Adipocyte (in vitro differentiated cells): ENCODE data around the gene SLIRP.
"Not testable (repeated sequence)": the region's sequence is repeated elsewhere in the genome, so short reads cannot be mapped to it uniquely, and the experiment has no call there.

ENCODE experiments used
- DNase-seq: peaks from one replicate; pipeline ENCODE4 v3.0.0-alpha.2; 2015; ENCODE audit warnings: low read depth
- H3K27me3 ChIP-seq: replicated peaks from 2 replicates; pipeline ENCODE4 v1.7.0; 2013; ENCODE audit warnings: mild to moderate bottlenecking, low read length, moderate library complexity; ENCODE audit not compliant: control insufficient read depth, insufficient read depth
- H3K36me3 ChIP-seq: 2 replicates; pipeline ENCODE4 v1.7.0; 2013; ENCODE audit warnings: low read length, mild to moderate bottlenecking, moderate library complexity; ENCODE audit not compliant: control insufficient read depth, insufficient read depth, severe bottlenecking
- H3K4me1 ChIP-seq: 2 replicates; pipeline ENCODE4 v1.7.0; 2013; ENCODE audit warnings: mild to moderate bottlenecking, low read length, moderate library complexity; ENCODE audit not compliant: control insufficient read depth, insufficient read depth
- H3K4me3 ChIP-seq: 2 replicates; pipeline ENCODE4 v1.7.0; 2013; ENCODE audit warnings: mild to moderate bottlenecking, low read length, moderate library complexity
- H3K9ac ChIP-seq: 2 replicates; pipeline ENCODE4 v1.7.0; 2013; ENCODE audit warnings: mild to moderate bottlenecking, low read length, moderate library complexity
- H3K9me3 ChIP-seq: 2 replicates; pipeline ENCODE4 v1.7.0; 2013; ENCODE audit warnings: mild to moderate bottlenecking, low read length, moderate library complexity; ENCODE audit not compliant: control insufficient read depth

Gene SLIRP

GRCh38 chr14:77746064-77746702, 38.3 kb downstream of the SLIRP start:
- Histone ChIP-seq H3K9ac (no peak overlapping the region), H3K9me3 (no peaks in the 10 kb centered on the region), H3K4me1 (peaks cover 7% of the 10 kb centered on the region), H3K27me3 (no peaks in the 10 kb centered on the region), H3K4me3 (no peak overlapping the region), H3K36me3 (peaks cover 53% of the 10 kb centered on the region)
- no peak for DNase-seq

DNA sequence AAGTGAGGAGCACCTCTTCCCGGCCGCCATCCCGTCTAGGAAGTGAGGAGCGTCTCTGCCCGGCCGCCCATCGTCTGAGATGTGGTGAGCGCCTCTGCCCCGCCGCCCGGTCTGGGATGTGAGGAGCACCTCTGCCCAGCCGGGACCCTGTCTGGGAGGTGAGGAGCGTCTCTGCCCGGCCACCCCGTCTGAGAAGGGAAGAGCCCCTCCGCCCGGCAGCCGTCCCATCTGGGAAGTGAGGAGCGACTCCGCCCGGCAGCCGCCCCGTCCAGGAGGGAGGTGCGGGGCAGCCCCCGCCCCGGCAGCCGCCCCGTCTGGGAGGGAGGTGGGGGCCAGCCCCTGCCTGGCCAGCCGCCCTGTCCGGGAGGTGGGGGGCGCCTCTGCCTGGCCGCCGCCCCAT, 39.5 kb downstream of the SLIRP start:
- not testable (repeated sequence) for H3K4me1 ChIP-seq, H3K4me3 ChIP-seq, H3K9me3 ChIP-seq, H3K9ac ChIP-seq, DNase-seq, H3K27me3 ChIP-seq
- peaks cover 58% of the 10 kb centered on the region for H3K36me3 ChIP-seq

GRCh38 chr14:77752266-77752665, 44.4 kb downstream of the SLIRP start:
- Histone ChIP-seq H3K9me3 (no peaks in the 10 kb centered on the region), H3K9ac (no peak overlapping the region), H3K36me3 (peaks cover 64% of the 10 kb centered on the region), H3K4me1 (no peaks in the 10 kb centered on the region), H3K27me3 (no peaks in the 10 kb centered on the region), H3K4me3 (no peak overlapping the region)
- DNase-seq = no peak

DNA sequence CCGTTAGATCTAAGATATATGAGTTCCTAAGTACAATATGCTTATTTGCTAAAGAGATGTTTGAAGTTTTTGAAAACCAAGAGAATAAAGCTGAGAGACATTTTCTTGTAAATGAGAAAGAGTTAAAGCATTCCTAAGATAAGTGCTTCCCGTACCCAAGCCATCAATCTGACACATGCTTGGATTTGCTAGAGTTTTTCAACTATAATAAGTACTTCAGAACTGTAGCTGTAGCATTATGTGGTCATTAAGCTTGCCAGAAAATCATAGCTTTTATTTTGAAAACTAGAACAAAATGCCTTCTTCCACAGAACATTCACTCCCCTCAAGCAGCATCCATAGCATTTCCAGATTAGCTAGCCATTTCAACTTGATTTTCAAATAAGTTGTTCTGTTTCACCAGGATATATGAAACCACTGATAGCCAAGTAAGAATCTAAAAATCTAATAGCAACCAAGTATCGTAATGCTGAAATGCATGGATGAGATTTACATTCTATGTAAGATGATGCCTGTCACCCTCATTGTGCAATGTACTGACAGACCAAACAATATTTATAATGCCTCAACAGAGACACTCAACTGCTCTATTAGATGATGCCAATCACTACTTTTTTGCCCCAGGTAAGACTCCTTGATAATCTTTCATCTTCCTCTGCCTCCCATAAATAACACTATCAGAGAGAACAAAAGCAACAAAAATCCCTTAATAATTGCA, 45.1 kb downstream of the SLIRP start:
- DNase-seq = no peak

GRCh38 chr14:77760381-77761204, 52.7 kb downstream of the SLIRP start, which contains the start of gene SNW1:
Gene SNW1, minus strand, starts transcription at chr14:77761156. Its CDS starts 29 bp downstream, at chr14:77761127.
- peak; percentile 82 for DNase-seq
- Histone ChIP-seq H3K36me3 (no peaks in the 10 kb centered on the region), H3K4me1 (peaks cover 15% of the 10 kb centered on the region), H3K27me3 (no peaks in the 10 kb centered on the region), H3K9me3 (no peaks in the 10 kb centered on the region), H3K4me3 (peak within 1 kb of the TSS; percentile 94), H3K9ac (peak within 1 kb of the TSS; percentile 96)

More for the DNA sequence above, 45.1 kb downstream of the SLIRP start:
- H3K9ac ChIP-seq = no peak overlapping the region
- H3K36me3 ChIP-seq = peaks cover 62% of the 10 kb centered on the region
- no peak overlapping the region for H3K4me3 ChIP-seq
- H3K27me3 ChIP-seq = no peaks in the 10 kb centered on the region
- H3K9me3 ChIP-seq = no peaks in the 10 kb centered on the region
- H3K4me1 ChIP-seq = no peaks in the 10 kb centered on the region

DNA sequence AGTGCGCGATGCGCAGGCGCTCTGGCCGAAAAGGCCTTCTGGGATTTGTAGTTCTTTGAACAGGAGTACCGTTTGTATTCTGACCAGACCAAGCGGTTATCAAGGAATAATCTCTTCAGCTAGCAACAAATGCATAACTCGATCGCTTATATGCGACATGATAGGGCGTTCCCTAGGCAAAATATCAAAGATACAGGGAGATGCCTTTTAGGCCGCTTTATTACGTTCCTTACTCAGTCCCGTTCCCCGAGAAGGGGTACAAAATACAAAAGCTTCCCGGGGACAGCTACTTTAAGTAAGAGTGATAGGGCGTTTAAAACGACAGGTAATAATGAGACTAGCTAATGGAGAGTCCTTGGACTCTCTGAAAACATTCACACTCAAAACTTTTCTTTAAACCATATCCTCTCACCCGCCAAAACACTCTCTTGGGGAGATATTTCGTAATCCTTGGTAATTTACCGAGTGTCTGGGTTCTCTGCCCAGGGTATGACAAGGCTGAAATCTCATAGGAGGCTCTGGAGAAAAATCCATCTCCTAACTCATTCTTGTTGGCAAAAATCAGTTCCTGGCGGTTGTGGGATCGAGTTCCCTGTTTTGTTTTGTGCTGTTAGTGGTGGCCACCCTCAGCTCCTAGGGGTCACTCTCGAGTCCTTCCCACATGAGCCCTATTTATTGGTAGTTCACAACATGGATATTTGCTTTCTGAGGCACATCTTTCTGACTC, 53.5 kb downstream of the SLIRP start:
- no peaks in the 10 kb centered on the region for H3K9me3 ChIP-seq
- DNase-seq = peak; percentile 99

GRCh38 chr14:77763316-77763715, 55.4 kb downstream of the SLIRP start:
- Histone ChIP-seq H3K9ac (no peak overlapping the region), H3K36me3 (no peaks in the 10 kb centered on the region), H3K27me3 (no peaks in the 10 kb centered on the region), H3K4me3 (no peak overlapping the region), H3K9me3 (no peaks in the 10 kb centered on the region), H3K4me1 (peaks cover 15% of the 10 kb centered on the region)
- DNase-seq = no peak

More for the DNA sequence above, 53.5 kb downstream of the SLIRP start:
- Histone ChIP-seq H3K27me3 (no peaks in the 10 kb centered on the region), H3K4me1 (peaks cover 15% of the 10 kb centered on the region), H3K4me3 (peak overlapping the region; percentile 94), H3K9ac (peak overlapping the region; percentile 96), H3K36me3 (no peaks in the 10 kb centered on the region)

DNA sequence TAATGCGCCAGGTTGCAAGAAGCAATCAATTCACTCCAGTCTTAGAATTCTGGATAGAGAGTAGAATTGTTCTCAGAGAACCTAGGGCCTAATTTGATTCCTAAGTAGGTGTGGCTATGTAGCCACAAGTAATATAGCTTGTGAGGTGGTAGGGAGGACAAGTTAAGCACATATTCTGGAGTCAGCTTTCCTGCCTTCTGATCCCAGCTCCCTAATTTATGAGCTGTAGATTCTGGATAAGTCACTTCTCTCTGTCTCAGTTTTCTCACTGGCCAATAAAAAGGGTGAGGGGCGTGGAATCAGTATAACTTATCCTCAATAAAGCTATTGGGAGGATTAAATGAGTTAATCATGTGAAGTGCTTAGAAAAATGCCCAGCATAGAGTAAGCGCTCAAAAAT, 56.1 kb downstream of the SLIRP start:
- no peaks in the 10 kb centered on the region for H3K36me3 ChIP-seq

More for the DNA sequence above, 56.1 kb downstream of the SLIRP start:
- Histone ChIP-seq H3K9ac (no peak overlapping the region), H3K4me1 (peaks cover 18% of the 10 kb centered on the region), H3K4me3 (no peak overlapping the region), H3K27me3 (no peaks in the 10 kb centered on the region), H3K9me3 (no peaks in the 10 kb centered on the region)
- no peak for DNase-seq
